Astrocyte of the spinal cord (primary cell): Measurements from ENCODE around the gene WDR54.
A peak's percentile ranks its signal among the peaks of the same experiment; 100 is the strongest.

Source experiments
- DNase-seq: peaks from one replicate; pipeline ENCODE4 v3.0.0; 2011; ENCODE audit warnings: low read depth, low spot score
- H3K4me3 ChIP-seq: 2 replicates; pipeline ENCODE4 v1.5.1; 2011; ENCODE audit warnings: low read depth, mild to moderate bottlenecking, low read length, moderate library complexity
- in situ Hi-C: cut with HindIII; loops from 2 replicates; pipeline ENCODE4 v1.10.0; 2017; ENCODE audit warnings: low sequenced_read_pairs
- TF ChIP-seq, protein P1 (sequence below): IDR thresholded peaks from 2 replicates; pipeline ENCODE4 v1.5.1; 2012; ENCODE audit warnings: low read depth, mild to moderate bottlenecking, low read length, inconsistent platforms

Gene WDR54

DNA sequence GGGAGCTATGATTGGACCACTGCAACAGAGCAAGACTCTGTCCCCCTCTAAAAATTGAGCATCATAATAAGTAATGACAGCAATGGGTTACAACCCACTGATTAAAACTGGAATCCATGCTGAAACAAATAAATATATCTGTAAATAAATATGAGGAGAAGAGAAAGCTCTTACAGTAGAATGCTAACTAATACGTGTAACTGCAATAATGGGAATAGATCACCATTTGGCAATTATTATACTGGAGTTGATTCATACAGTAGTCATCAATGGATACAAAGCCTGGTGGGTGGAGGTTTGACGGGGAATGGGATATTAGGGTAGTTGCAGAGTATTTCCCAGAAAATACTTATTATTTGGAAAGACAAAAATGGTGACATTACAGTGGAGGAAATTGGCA lies 27.2 kb downstream of the WDR54 start:
- no peak overlapping the region for H3K4me3 ChIP-seq
- DNase-seq: no peak
- in situ Hi-C loops: no loop called here
- TF ChIP-seq, protein P1, sequence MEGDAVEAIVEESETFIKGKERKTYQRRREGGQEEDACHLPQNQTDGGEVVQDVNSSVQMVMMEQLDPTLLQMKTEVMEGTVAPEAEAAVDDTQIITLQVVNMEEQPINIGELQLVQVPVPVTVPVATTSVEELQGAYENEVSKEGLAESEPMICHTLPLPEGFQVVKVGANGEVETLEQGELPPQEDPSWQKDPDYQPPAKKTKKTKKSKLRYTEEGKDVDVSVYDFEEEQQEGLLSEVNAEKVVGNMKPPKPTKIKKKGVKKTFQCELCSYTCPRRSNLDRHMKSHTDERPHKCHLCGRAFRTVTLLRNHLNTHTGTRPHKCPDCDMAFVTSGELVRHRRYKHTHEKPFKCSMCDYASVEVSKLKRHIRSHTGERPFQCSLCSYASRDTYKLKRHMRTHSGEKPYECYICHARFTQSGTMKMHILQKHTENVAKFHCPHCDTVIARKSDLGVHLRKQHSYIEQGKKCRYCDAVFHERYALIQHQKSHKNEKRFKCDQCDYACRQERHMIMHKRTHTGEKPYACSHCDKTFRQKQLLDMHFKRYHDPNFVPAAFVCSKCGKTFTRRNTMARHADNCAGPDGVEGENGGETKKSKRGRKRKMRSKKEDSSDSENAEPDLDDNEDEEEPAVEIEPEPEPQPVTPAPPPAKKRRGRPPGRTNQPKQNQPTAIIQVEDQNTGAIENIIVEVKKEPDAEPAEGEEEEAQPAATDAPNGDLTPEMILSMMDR: no peak

DNA sequence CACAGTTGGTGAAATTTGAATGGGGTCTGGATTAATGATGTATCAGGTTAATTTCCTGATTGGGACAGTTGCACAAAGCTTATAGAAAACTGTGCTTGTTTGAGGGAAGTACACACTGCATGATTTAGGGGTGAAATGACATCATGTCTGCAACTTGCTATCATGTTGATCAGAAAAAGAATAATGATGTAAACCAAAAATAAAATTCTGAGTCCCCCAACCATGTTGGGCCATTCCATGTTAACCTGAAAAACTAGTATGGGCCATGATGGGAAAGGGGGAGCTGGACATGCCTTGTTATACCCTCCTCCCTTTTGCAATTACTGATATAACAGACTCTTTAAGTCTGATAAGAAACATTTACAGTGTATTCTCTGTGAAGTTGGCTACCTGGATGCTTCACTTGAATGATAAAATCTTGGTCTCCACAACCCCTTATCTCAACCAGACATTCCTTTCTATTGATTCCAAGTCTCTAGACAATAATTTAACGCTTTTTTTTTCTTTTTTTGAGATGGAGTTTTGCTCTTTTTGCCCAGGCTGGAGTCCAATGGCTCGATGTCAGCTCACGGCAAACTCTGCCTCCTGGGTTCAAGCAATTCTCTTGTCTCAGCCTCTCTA lies 29.1 kb downstream of the WDR54 start:
- no peak overlapping the region for H3K4me3 ChIP-seq
- no peak for DNase-seq
- TF ChIP-seq, protein P1: no peak
- in situ Hi-C loops: no loop called here

DNA sequence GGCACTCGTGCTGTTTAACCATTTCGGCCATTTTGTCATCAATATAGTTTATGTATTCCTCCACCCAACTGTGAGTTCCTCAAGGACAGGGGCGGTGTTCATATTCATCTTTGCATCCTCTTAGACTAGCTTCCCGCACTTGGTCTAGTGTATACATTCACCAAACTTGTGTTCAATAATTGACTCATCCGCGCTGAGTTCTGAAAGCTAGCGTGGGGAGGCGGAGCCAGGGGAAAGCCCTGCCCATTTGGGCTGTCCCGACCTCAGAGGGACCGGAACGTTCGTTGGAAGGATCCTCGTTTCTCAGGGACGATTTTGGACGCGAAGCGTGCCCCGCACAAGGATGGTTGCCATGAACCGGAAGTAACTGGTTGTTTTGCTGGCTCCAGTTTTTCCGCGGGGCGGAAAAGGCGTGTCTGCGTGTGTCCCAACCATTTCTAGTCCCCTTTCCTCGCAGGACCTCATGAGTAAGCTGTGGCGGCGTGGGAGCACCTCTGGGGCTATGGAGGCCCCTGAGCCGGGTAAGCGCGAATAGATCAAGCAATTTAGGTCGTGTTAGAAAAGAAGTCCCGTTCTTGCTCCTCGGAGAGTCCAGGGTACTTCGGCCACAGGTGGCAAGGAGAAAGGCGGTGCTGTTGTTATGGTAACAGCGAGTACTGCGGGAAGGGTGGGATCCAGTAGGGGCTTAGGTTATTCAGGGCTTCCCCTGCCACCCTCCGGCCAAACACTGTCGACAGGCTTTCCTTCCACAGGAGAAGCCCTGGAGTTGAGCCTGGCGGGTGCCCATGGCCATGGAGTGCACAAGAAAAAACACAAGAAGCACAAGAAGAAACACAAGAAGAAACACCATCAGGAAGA lies 33.4 kb downstream of the WDR54 start, which contains the start of gene INO80B:
INO80B (plus strand) TSS at position 434 of the 858 bp plus-strand sequence; CDS start at position 464, 30 bp downstream.
- TF ChIP-seq, protein P1: no peak
- in situ Hi-C loops: no loop called here
- DNase-seq: peak; percentile 98
- peak within 1 kb of the TSS; percentile 85 for H3K4me3 ChIP-seq

DNA sequence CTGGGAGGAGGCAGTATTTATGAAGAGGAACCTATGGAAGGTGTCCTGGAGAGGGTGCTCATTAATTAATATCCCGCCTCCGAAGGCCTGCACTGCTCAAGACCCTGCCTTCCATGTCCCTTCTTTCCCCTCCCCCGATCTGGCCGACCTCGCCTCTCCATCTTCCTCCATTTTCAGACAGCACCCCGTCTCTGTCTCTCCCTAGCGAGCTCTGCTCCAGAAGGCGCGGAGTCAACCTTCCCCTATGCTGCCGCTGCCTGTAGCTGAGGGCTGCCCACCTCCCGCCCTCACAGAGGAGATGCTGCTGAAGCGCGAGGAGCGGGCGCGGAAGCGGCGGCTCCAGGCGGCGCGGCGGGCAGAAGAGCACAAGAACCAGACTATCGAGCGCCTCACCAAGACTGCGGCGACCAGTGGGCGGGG lies 35.6 kb downstream of the WDR54 start:
- TF ChIP-seq, protein P1: no peak
- peak; percentile 41 for DNase-seq
- H3K4me3 ChIP-seq: peak overlapping the region; percentile 53
- in situ Hi-C loops: no loop called here

DNA sequence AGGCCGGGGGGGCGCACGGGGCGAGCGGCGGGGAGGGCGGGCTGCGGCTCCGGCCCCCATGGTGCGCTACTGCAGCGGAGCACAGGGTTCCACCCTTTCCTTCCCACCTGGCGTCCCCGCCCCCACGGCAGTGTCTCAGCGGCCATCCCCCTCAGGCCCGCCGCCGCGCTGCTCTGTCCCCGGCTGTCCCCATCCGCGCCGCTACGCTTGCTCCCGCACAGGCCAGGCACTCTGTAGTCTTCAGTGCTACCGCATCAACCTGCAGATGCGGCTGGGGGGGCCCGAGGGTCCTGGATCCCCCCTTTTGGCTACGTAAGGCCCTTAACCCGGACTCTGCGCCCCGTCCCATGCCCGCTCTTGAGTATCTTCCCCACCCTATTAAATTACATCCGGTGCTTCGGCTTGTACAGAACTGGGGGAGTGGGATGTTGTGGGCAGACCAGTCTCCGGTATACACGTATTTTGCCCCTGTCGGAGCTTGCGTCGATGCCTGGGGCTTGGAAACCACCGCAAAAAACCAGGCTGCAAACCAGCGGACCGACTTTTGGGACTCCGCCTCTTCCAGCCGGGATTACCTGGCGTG lies 36.1 kb downstream of the WDR54 start:
- in situ Hi-C loops: no loop called here
- H3K4me3 ChIP-seq: peak overlapping the region; percentile 53
- TF ChIP-seq, protein P1: no peak
- DNase-seq: no peak

DNA sequence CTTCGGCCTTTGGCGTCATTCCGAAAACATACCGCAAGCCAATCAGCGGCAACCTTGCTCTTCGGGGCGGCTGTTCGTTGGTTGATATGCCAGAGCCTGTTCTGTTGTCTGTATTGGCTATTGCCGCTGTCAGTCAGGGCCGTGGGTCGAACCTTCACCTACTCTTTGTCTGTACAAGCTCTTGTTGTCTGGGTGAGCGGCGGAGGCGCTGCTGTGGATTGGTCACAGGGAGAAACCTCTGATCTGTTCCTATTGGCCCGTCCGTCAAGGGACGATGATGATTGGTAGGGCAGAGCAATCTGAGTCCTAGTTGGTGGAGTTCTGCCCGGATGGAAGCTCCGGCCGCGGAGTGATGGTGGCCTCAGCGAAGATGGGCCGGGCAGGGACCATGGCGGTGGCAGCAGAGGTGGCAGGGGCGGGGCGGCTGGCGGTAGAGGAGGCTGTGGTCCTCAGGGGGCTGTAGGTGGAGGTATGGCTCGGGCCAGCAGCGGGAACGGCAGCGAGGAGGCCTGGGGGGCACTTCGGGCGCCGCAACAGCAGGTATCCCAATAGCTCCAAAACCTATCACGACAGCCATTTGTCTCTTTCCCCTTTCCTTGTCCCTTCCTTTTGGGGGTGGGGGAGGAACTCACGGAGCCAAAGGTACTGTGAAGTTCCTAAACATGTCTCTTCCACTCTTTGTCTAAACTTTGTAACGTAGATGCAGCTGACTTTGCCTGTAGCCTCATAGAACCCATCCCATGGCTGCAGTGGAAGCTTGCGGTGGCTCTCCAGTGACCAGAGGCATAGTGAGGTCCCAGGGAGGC lies 36.8 kb downstream of the WDR54 start, which contains the start of gene WBP1:
WBP1 (plus strand) TSS at position 307 of the 806 bp plus-strand sequence; CDS start at position 472, 165 bp downstream.
- in situ Hi-C loops: no loop called here
- DNase-seq: peak; percentile 100
- peak within 1 kb of the TSS; percentile 89 for H3K4me3 ChIP-seq
- TF ChIP-seq, protein P1: no peak
